ENCODE results near the gene RADX.
"Not testable (repeated sequence)": the region's sequence is repeated elsewhere in the genome, so short reads cannot be mapped to it uniquely, and the experiment has no call there.

GRCh38 chrX:106653625-106654024 lies 41.8 kb downstream of the RADX start:
- not testable (repeated sequence) for TF ChIP-seq CTCF (conservative IDR thresholded peaks at IDR 0.05); EZH2 (IDR thresholded peaks at IDR 0.05; ENCODE audit: low read depth)

All from PC-9 (cell line).